Stimulated activated CD4-positive, alpha-beta T cell treated with anti-CD3 and anti-CD28 coated beads, Interleukin-15, amount 100 ng/mL, for 1 hour (primary cell): ENCODE data around the gene SCAF1.

ENCODE experiments used
- DNase-seq, 2 donors: peaks; one replicate each; pipeline ENCODE4 v3.0.0-alpha.2; 2020; ENCODE audit warnings: low read depth in 1 of 2, low spot score in 1 of 2

Gene SCAF1

GRCh38 chr19:49642492-49643035 is 555 bp downstream of the SCAF1 start:
- no peak for DNase-seq

GRCh38 chr19:49643466-49643865 is 1.5 kb downstream of the SCAF1 start:
- DNase-seq = no peak

- DNase-seq = no peak
Measured at GRCh38 chr19:49645592-49645991, 3.6 kb downstream of the SCAF1 start.

GRCh38 chr19:49645995-49646394 is 4.0 kb downstream of the SCAF1 start:
- no peak for DNase-seq

- DNase-seq = no peak
Measured at GRCh38 chr19:49646586-49646985, 4.6 kb downstream of the SCAF1 start.

- no peak for DNase-seq
Measured at GRCh38 chr19:49651029-49651819, 9.2 kb downstream of the SCAF1 start.

- no peak for DNase-seq
Measured at GRCh38 chr19:49651820-49652550, 10.0 kb downstream of the SCAF1 start.

GRCh38 chr19:49652551-49653465 is 10.8 kb downstream of the SCAF1 start:
- no peak for DNase-seq

GRCh38 chr19:49653466-49653806 is 11.4 kb downstream of the SCAF1 start:
- DNase-seq = no peak

- DNase-seq = no peak
Measured at GRCh38 chr19:49654581-49654980, 12.6 kb downstream of the SCAF1 start.

- DNase-seq = no peak
Measured at GRCh38 chr19:49655570-49656455, 13.8 kb downstream of the SCAF1 start.

GRCh38 chr19:49656456-49657109 is 14.6 kb downstream of the SCAF1 start:
- DNase-seq = no peak

GRCh38 chr19:49657493-49658138 is 15.6 kb downstream of the SCAF1 start:
- no peak for DNase-seq

- DNase-seq = no peak
Measured at GRCh38 chr19:49658139-49658517, 16.1 kb downstream of the SCAF1 start.

GRCh38 chr19:49658566-49659442 is 16.8 kb downstream of the SCAF1 start:
- no peak for DNase-seq

- DNase-seq = no peak
Measured at GRCh38 chr19:49660338-49660961, 18.4 kb downstream of the SCAF1 start.

GRCh38 chr19:49662011-49662410 is 20.0 kb downstream of the SCAF1 start:
- no peak for DNase-seq

- DNase-seq = no peak
Measured at GRCh38 chr19:49663224-49663623, 21.2 kb downstream of the SCAF1 start.
